Amygdala (tissue), 56 donors: ENCODE results near the gene MUC21.
"Not testable (repeated sequence)": the region's sequence is repeated elsewhere in the genome, so short reads cannot be mapped to it uniquely, and the experiment has no call there.

Experiments
- DNase-seq, 56 donors: peaks; one replicate each; lab custom pipeline; 2025; lab: John Stamatoyannopoulos, UW

The MUC21 gene

GRCh38 chr6:30966154-30966553 is 17.4 kb upstream of the MUC21 start:
- DNase-seq, result no peak

DNA sequence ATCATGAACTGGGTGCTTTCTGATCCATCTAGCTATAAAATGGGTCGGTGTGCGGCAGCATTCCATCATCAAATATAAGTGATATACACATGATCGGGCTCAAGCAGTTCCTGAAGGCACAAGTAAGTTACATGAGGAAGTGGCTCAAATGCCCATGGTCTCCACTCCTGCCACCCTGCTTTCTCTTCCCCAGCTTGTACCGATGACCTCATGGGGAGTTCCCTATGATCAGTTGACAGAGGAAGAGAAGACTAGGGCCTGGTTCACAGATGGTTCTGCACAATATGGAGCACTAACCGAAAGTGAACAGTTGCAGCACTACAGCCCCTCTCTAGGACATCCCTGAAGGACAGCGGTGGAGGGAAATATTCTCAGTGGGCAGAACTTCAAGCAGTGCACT is 14.3 kb upstream of the MUC21 start:
- DNase-seq, result peak in 10 of 56 donors; percentile 1 to 56 (median 11)

DNA sequence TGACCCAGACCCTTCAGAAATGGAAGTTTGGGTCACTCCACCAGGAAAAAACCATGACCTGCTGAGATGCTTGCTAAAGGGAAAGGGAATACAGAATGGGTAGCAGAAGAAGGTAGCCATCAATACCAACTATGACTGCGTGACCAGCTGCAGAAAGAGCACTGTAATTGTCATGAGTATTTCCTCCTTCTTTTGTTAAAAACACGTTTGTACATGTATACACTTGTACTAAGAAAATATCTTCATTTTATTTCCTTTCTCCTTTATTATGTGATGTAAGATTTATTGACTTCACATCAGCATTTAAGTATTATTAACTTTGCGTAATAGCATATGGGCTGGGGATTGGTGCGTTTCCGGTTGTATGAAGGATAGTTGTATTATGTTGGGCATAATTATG is 12.6 kb upstream of the MUC21 start:
- no peak for DNase-seq

DNA sequence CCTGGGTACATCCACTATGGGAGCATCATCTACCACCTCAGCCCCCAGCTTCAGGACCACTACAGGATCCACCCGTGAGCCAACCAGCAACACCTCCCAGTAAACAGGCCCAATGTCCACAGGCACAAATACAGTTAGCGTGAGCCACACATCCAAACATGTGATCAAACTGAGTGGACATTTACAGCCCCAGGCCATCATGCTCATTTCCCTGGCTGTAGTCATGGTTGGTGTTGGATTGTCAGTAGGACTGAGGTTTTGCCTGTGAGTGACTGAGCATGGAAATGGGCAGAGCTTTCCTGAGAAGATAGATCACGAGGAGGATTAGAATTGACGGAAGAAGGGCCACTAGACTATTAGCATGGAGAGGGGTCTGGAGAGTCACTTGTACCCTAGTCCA is 10.7 kb upstream of the MUC21 start:
- no peak for DNase-seq

DNA sequence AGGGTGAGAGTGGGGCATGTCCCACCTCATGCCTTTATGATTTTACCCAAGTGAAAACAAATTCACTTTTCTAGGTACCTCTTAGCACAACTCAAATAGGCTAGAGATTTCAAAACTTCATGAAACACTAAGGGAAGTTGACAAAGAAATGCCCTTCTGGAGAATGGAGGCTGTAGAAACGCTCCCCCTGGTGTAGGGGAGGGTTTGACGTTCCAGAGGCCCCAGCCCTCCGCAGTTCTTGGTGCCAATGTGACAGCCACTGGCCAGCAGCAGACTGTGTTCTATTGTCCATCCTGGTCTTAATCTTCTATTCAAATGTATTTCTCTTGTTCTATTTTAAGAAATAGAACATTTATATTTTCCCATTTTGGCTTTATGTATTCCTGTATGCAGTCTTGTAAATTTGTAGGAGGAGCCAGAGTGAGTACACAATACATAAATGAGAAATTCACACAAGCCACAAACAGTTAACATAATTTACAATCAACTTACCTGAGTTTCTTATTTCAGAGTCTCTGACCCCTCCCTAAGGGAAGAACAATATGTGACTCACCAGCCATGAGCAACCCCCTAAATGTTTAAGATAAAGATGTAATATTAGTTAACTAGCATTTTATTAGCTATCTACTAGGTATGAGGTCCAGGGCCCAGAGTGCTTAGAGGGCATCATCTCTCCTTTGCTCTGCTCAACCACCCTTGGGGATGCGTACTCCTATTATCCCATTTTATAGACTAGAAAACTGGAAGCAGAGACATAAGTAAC is 8.8 kb upstream of the MUC21 start:
- no peak for DNase-seq

GRCh38 chr6:30979141-30979540 is 4.4 kb upstream of the MUC21 start:
- no peak for DNase-seq

DNA sequence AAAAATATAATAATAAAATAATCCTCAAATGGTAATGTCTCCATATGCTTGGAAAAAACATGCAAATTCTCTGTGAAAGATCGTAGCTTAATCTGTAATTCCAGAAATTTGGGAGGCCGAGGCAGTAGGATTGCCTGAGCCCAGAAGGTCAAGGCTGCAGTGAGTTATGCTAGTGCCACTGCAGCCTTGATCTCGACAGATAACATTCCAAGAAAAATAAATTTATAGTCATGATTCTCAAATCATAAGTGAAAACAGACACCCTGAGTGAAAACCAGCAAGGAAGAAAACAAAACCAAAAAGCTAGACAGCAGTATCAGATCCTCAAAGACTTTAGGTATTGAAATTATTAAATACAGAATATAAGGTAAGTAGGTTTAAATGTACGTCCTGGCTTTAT is 3.8 kb upstream of the MUC21 start:
- no peak for DNase-seq

DNA sequence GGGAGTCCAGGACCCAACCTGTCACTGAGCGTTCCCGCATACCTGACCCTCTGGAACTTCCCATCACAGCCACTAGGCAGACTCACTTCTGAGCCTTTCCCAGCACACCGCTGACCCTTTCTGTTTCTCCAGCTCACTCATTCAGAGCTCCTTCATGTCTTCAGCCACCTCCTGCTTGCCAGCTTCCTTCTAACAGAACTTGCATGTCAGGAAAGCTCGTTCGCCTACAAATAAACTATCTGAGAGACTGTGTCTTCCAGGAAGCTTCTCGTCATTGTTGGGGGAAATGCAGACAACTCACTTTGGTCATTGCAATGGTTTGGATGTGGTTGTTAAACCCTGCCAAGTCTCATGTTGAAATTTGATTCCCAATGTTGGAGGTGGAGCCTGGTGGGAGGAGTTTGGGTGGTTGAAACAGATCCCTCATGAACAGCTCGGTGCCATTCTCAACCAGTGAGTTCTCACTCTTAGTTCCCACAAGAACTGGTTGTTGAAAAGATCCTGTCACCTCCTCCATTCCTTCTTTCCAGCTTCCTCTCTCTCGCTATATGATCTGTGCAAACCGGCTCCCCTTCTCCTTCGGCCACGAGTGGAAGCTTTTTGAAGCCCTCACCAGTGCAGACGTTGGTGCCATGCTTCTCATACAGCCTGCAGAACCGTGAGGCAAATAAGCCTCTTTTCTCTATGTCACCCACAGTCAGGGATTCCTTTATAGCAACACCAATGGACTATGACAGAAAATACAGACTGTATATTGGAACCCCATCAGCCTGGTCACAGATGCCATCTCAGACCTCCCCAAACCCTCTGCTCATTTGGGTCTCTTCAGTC is 1.4 kb upstream of the MUC21 start:
- peak in 1 of 56 donors; percentile 6 for DNase-seq

DNA sequence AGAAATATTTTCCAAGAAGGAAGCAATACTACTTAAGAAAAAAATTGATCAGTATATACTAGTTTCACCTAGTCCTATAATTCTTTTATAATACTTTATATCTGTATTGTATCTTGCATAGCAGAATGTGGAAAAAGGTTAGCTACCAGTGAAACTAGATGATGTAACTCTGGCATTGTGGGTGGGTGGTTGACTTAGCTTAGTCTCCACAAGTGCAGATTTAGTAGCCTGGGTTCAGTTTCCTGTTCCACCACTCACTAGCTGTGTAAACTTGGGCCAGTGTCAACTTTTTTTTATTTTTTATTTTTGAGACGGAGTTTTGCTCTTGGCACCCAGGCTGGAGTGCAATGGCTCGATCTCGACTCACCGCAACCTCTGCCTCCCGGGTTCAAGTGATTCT is 2.0 kb downstream of the MUC21 start:
- DNase-seq, result no peak

GRCh38 chr6:30987304-30987703 is 3.8 kb downstream of the MUC21 start:
- no peak for DNase-seq

DNA sequence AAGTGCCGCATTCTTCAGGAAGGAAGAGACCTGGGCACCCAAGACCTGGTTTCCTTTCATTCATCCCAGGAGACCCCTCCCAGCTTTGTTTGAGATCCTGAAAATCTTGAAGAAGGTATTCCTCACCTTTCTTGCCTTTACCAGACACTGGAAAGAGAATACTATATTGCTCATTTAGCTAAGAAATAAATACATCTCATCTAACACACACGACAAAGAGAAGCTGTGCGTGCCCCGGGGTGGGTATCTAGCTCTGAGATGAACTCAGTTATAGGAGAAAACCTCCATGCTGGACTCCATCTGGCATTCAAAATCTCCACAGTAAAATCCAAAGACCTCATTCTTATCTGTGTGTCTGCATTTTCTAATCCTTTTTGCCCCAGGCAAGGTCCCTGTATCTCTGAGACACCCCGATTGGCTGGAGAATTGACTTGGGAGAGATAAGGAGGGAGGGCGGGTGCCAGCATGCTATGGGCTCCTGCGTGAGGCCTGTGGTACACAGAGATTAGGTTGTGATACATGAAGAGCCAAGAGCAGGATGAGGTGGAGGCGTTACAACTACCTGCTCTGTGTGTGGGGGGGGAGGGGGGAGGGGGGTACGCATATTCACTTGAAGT is 4.8 kb downstream of the MUC21 start:
- no peak for DNase-seq

DNA sequence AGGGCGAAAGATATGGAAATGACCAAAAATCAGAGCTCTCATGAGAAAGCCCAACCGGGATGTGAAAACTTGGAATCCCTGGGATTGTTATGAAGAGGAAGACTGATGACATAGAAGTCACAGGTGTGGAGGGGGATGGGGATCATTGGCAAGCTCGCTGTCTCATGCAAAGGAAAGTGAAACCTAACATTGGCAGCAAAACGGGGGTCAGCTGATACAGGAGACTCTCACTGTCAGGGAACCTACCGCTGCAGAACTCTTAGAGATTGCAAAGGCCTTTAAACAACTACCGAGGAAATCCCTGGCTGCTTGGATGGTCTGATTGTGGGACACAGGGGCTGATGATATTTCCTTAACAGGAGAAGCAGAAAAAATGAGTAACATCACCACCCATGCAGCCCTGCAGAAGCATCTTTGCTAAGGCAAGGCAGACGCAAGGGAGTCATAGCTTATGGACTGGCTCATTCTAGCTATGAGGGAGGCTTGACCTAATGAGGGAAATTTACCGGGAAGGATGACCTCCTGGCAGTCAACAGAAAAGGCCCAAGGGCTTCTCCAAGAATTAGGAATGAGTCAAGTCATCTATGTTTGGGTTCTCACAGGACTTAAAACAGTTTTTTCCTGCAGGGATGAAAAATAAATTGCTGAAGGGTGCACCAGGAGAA is 7.0 kb downstream of the MUC21 start:
- DNase-seq, result peak in 1 of 56 donors; percentile 31

DNA sequence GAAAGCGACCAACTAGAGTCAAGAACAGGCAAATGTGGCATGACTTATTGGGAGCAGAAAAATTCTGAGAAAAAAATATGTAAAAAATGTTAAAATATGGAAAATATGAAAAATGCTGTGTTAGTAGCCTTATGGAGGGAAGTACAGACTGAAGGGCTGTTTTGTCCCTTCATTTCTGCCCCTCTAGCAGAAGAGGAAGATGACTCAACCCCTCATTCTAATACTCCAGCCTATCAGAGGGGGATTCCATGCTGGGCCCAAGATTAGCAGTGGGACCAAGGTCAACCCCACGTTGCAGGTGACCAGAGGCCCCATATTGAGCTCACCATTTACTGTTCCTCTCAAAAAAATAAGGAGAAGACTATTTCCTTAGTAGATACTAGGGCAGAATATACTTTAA is 8.4 kb downstream of the MUC21 start:
- no peak for DNase-seq

DNA sequence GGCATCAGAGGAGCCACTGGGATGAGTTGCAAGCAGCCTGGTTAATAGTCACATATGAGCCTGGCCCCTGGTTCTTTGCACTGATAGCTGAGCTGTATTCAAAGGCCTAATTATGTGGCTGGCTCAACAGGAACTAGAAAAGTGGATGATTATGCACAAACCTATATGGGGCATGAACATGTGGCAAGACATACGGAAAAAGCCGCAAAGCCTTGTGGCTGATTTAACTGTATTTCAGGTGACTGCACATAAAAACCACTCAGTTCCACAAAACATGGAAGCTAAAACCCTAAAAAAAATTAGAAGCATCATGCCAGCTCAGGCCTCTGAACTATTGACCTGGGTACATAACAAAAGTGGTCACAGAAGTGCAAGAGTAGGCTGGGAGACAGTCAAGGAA is 13.8 kb downstream of the MUC21 start:
- no peak for DNase-seq

- DNase-seq, result no peak
Measured at GRCh38 chr6:30998785-30999184, 15.3 kb downstream of the MUC21 start.

GRCh38 chr6:31000067-31000860 is 16.7 kb downstream of the MUC21 start:
- not testable (repeated sequence) for DNase-seq

- no peak for DNase-seq
Measured at GRCh38 chr6:31001281-31001888, 17.9 kb downstream of the MUC21 start.

- no peak for DNase-seq
Measured at GRCh38 chr6:31002471-31002870, 19.0 kb downstream of the MUC21 start.

DNA sequence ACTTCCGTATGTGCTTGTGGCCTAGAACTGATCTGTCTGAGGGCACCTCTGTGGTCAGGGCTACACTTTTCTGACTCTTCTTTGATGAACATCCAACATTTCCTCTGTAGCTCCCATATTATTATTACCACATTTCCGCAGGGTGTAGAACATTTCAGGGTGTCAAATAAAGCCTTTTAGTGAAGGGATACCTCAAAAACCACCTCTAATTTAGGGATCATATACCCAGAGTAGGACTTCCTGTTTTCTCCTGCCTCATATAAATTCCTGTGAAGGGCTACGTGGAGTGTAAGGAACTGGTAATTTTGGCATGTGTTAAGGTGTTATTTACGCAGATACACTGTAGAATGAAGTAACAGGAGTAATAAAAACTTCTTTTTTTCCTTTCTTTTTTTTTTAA is 21.3 kb downstream of the MUC21 start:
- DNase-seq, result no peak
